Measurements from ENCODE around the gene GATB. TPM values are rescaled to one million over a fixed set of nuclear protein-coding genes. Genes with fewer than 3 reads are reported as not detected.

Gene GATB
- total and polyA plus RNA-seq, 10 of the 15 experiments (the other 5 are each of a cell fraction or from before 2014, with no cell fraction given) = 20.5 to 37.3 (median 30.5) TPM

DNA sequence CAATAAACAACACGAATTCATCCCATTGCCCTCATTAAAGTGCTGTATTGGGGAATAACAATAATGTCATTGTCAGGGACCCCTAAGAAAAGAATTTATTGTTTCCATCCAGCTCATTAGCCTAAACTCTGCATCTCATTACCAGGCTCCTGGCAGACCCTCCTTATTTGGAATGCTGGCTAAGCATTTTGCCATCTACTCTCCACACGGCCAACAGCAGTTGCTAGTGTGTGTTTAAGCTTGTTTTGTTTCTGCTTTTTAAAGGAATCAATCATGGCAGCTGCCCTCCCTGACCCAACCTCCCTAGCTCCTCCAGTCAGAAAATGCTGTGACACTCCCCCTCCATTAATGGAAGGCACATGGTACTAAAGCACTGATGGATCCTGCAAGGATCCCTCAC, 43.5 kb downstream of the GATB start:
- H2AFZ ChIP-seq (ENCODE audit: control insufficient read depth, low read depth, low read length) = no peak overlapping the region
- 98% methylated on average over 2 of the region's 2 CpGs for WGBS (ENCODE audit: insufficient coverage, insufficient replicate concordance, low lambda C conversion rate, missing lambda C conversion rate)
- no peak for ATAC-seq
- peaks cover 0 to 9% of the 10 kb centered on the region in 2 experiments; a peak in 3 of 4 replicates for H3K36me3 ChIP-seq (ENCODE audit: control insufficient read depth in 2 of 2, insufficient read depth in 2 of 2, low read length in 1 of 2)
- CTCF ChIA-PET = interaction anchor here (0.7 to 1.0 kb wide), 2 partner anchors 11 to 681 kb away, joined by 3 read pairs; no protein-coding TSS in a partner anchor
- no peaks in the 10 kb centered on the region for H4K20me1 ChIP-seq (ENCODE audit: control insufficient read depth, insufficient read depth)
- RAD21 ChIA-PET (ENCODE audit: unreplicated experiment) = no interaction called here
- H3K4me1 ChIP-seq (ENCODE audit: control insufficient read depth, insufficient read depth, low read length) = no peaks in the 10 kb centered on the region; the same call in 1 of the 2 replicates
- no peaks in the 10 kb centered on the region for H3K27me3 ChIP-seq (replicated peaks in 1 of 2; ENCODE audit: control insufficient read depth in 2 of 2, insufficient read depth in 2 of 2, low read length in 1 of 2)
- H3K4me2 ChIP-seq (ENCODE audit: control insufficient read depth, insufficient read depth) = no peak overlapping the region
- no TSS peak for BruUV-seq (replicated peaks)
- FAIRE-seq = no peak
- no peak overlapping the region for H3K9ac ChIP-seq (ENCODE audit: control insufficient read depth, insufficient read depth, low read length)
- no peaks in the 10 kb centered on the region for H3K9me3 ChIP-seq (replicated peaks; ENCODE audit: control insufficient read depth, insufficient read depth, low read length)
- H3K79me2 ChIP-seq (ENCODE audit: control insufficient read depth, insufficient read depth, low read length) = no peaks in the 10 kb centered on the region
- H3K27ac ChIP-seq (ENCODE audit: control insufficient read depth, insufficient read depth) = no peak overlapping the region
- no peak for TF ChIP-seq CBFB (IDR thresholded peaks at IDR 0.05; ENCODE audit: low read depth)
- no peak for TF ChIP-seq MAX (IDR thresholded peaks at IDR 0.05; ENCODE audit: low read depth, low read length)
- no peak for TF ChIP-seq HDAC2 (IDR thresholded peaks at IDR 0.05)
- no peak for TF ChIP-seq JUND (IDR thresholded peaks at IDR 0.05; ENCODE audit: low read depth, low read length)
- no peak for TF ChIP-seq MYC (IDR thresholded peaks at IDR 0.05; ENCODE audit: insufficient read depth, insufficient read length, insufficient replicate concordance, low read length, severe bottlenecking)
- TF ChIP-seq, protein P1, sequence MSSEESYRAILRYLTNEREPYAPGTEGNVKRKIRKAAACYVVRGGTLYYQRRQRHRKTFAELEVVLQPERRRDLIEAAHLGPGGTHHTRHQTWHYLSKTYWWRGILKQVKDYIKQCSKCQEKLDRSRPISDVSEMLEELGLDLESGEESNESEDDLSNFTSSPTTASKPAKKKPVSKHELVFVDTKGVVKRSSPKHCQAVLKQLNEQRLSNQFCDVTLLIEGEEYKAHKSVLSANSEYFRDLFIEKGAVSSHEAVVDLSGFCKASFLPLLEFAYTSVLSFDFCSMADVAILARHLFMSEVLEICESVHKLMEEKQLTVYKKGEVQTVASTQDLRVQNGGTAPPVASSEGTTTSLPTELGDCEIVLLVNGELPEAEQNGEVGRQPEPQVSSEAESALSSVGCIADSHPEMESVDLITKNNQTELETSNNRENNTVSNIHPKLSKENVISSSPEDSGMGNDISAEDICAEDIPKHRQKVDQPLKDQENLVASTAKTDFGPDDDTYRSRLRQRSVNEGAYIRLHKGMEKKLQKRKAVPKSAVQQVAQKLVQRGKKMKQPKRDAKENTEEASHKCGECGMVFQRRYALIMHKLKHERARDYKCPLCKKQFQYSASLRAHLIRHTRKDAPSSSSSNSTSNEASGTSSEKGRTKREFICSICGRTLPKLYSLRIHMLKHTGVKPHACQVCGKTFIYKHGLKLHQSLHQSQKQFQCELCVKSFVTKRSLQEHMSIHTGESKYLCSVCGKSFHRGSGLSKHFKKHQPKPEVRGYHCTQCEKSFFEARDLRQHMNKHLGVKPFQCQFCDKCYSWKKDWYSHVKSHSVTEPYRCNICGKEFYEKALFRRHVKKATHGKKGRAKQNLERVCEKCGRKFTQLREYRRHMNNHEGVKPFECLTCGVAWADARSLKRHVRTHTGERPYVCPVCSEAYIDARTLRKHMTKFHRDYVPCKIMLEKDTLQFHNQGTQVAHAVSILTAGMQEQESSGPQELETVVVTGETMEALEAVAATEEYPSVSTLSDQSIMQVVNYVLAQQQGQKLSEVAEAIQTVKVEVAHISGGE (CRISPR knock-in tag; IDR thresholded peaks at IDR 0.05) = no peak
- TF ChIP-seq STAT1 (conservative IDR thresholded peaks at IDR 0.05) = no peak
- no peak for TF ChIP-seq NR2C1 (IDR thresholded peaks at IDR 0.05)
- TF ChIP-seq PAX8 (IDR thresholded peaks at IDR 0.05) = no peak
- no peak for TF ChIP-seq MEF2B (IDR thresholded peaks at IDR 0.05; ENCODE audit: partially characterized antibody, poor library complexity, severe bottlenecking)
- H3K4me3 ChIP-seq = no peak overlapping the region
- DNase-seq (ENCODE audit: low read depth, low spot score) = no peak
- SMC1A ChIA-PET (ENCODE audit: uncharacterized antibody, unreplicated experiment) = interaction anchor here (1.3 to 2.2 kb wide), 3 partner anchors 11 to 78 kb away, joined by 3 to 9 read pairs (median 5); no protein-coding TSS in a partner anchor
- POLR2A ChIA-PET = no interaction called here
- intact Hi-C loops (cut with micrococcal nuclease; ENCODE audit: unreplicated experiment) (no loop called here), in situ Hi-C loops (cut with MboI) (no loop called here)

Measured in GM12878 (cell line).